Smooth muscle cell (in vitro differentiated cells): ENCODE measurements around the gene GPRIN1. TPM values are rescaled to one million over a fixed set of nuclear protein-coding genes. Genes with fewer than 3 reads are reported as not detected.

Experiments
- DNase-seq: peaks from one replicate; lab custom pipeline; 2025; ENCODE audit not compliant: unreplicated experiment; lab: John Stamatoyannopoulos, UW
- H2AFZ ChIP-seq: fragments of 200-600 bp; sonication (generic); 2 replicates; pipeline ENCODE4 v1.6.0; 2016; ENCODE audit warnings: antibody characterized with exemption, low read depth, mild to moderate bottlenecking
- H3F3A ChIP-seq: fragments of 200-600 bp; sonication (generic); 2 replicates; pipeline ENCODE4 v1.6.0; 2017; ENCODE audit warnings: antibody characterized with exemption, low read depth
- H3K27ac ChIP-seq: fragments of 200-600 bp; sonication (generic); 2 replicates; pipeline ENCODE4 v1.5.1; 2016; ENCODE audit warnings: low read depth, mild to moderate bottlenecking
- H3K27me3 ChIP-seq: fragments of 200-600 bp; sonication (generic); 2 replicates; pipeline ENCODE4 v1.6.1; 2016; ENCODE audit warnings: low read depth, mild to moderate bottlenecking
- H3K36me3 ChIP-seq: fragments of 200-600 bp; sonication (generic); 2 replicates; pipeline ENCODE4 v1.5.1; 2016; ENCODE audit warnings: low read depth
- H3K4me1 ChIP-seq: fragments of 200-600 bp; sonication (generic); 2 replicates; pipeline ENCODE4 v1.5.1; 2016; ENCODE audit warnings: low read depth
- H3K4me2 ChIP-seq: fragments of 200-600 bp; sonication (generic); 2 replicates; pipeline ENCODE4 v1.6.0; 2016; ENCODE audit warnings: mild to moderate bottlenecking
- H3K4me3 ChIP-seq: fragments of 200-600 bp; sonication (generic); 2 replicates; pipeline ENCODE4 v1.5.1; 2016; ENCODE audit warnings: mild to moderate bottlenecking
- H3K79me2 ChIP-seq: fragments of 200-600 bp; sonication (generic); 2 replicates; pipeline ENCODE4 v1.6.0; 2016; ENCODE audit warnings: low read depth, mild to moderate bottlenecking
- H3K9ac ChIP-seq: fragments of 200-600 bp; sonication (generic); 2 replicates; pipeline ENCODE4 v1.6.0; 2016; ENCODE audit warnings: low read depth
- H3K9me3 ChIP-seq: fragments of 200-600 bp; sonication (generic); replicated peaks from 2 replicates; pipeline ENCODE4 v1.5.1; 2016; ENCODE audit warnings: low read depth
- H4K20me1 ChIP-seq: fragments of 200-600 bp; sonication (generic); 2 replicates; pipeline ENCODE4 v1.6.0; 2016; ENCODE audit warnings: low read depth
- CTCF ChIP-seq: fragments of 200-600 bp; sonication (generic); IDR thresholded peaks from 2 replicates; pipeline ENCODE4 v1.5.1; 2017; ENCODE audit warnings: borderline replicate concordance, mild to moderate bottlenecking, antibody characterized with exemption; ENCODE audit not compliant: insufficient read depth, poor library complexity, severe bottlenecking
- WGBS: methylation state at CpG from one replicate; pipeline ENCODE4 v1.1.7; 2016; ENCODE audit warnings: low lambda C conversion rate; 5-methylcytosine and 5-hydroxymethylcytosine counted together
- microRNA-seq: library from miRNA; unstranded; fragments of <30 nt; microRNA quantifications from one replicate; pipeline ENCODE4, GENCODE V29; 2016; ENCODE audit warnings: borderline number of aligned reads
- polyA plus RNA-seq: library from polyadenylated mRNA; unstranded; fragments of >200 nt; fragmentation: Nextera tagmentation; extraction: Ambion mirVana; gene quantifications from 2 replicates; pipeline ENCODE4 v1.2.1, GENCODE V29; 2016
- small RNA-seq: library from RNA; depleted of rRNA; stranded (forward); fragments of <200 nt; gene quantifications from one replicate; pipeline ENCODE3, GENCODE V24; 2014
- total RNA-seq: library from RNA; depleted of rRNA; stranded (reverse); fragments of >200 nt; gene quantifications from 2 replicates; pipeline ENCODE4 v1.2.3, GENCODE V29; 2014

The GPRIN1 gene
- total and polyA plus RNA-seq, 2 experiments from 2014 or later = 2.1 to 3.6 TPM

GRCh38 chr5:176549871-176550270 is 60.1 kb downstream of the GPRIN1 start:
- H3K9me3 ChIP-seq = no peaks in the 10 kb centered on the region
- H3K27ac ChIP-seq = no peak overlapping the region
- no peaks in the 10 kb centered on the region for H3K79me2 ChIP-seq
- H3K4me1 ChIP-seq = no peaks in the 10 kb centered on the region
- no peak overlapping the region for H3K9ac ChIP-seq
- H3K27me3 ChIP-seq = no peaks in the 10 kb centered on the region
- no peaks in the 10 kb centered on the region for H4K20me1 ChIP-seq
- H2AFZ ChIP-seq = no peak overlapping the region
- no peak overlapping the region for H3K4me3 ChIP-seq
- 93% methylated on average over 7 of the region's 7 CpGs for WGBS
- TF ChIP-seq CTCF = no peak
- no peak overlapping the region for H3K4me2 ChIP-seq
- no peaks in the 10 kb centered on the region for H3K36me3 ChIP-seq
- no peak for DNase-seq
- no peaks in the 10 kb centered on the region for H3F3A ChIP-seq

GRCh38 chr5:176548967-176549444 is 61.0 kb downstream of the GPRIN1 start, which contains the start of gene CDHR2:
Gene CDHR2, plus strand, starts transcription at chr5:176549342. Its CDS starts 16,011 bp downstream, at chr5:176565353.
- Histone ChIP-seq H3K27ac (no peak within 1 kb of the TSS), H3K79me2 (no peaks in the 10 kb centered on the region), H3K36me3 (no peaks in the 10 kb centered on the region), H3K27me3 (no peaks in the 10 kb centered on the region), H3K4me1 (peaks cover 2% of the 10 kb centered on the region), H3K9me3 (no peaks in the 10 kb centered on the region), H2AFZ (no peak within 1 kb of the TSS), H4K20me1 (no peaks in the 10 kb centered on the region), H3K9ac (no peak within 1 kb of the TSS), H3K4me3 (no peak within 1 kb of the TSS), H3K4me2 (no peak within 1 kb of the TSS), H3F3A (no peaks in the 10 kb centered on the region)
- 90% methylated on average over 18 of the region's 18 CpGs for WGBS
- DNase-seq = no peak
- no peak for TF ChIP-seq CTCF

GRCh38 chr5:176547802-176548201 is 62.2 kb downstream of the GPRIN1 start:
- Histone ChIP-seq H3K27ac (no peak overlapping the region), H3K27me3 (no peaks in the 10 kb centered on the region), H3K4me3 (no peak overlapping the region), H3K79me2 (no peaks in the 10 kb centered on the region), H3F3A (peaks cover 4% of the 10 kb centered on the region), H3K36me3 (no peaks in the 10 kb centered on the region), H3K4me1 (peaks cover 8% of the 10 kb centered on the region), H3K4me2 (no peak overlapping the region), H4K20me1 (no peaks in the 10 kb centered on the region), H3K9me3 (no peaks in the 10 kb centered on the region), H3K9ac (no peak overlapping the region), H2AFZ (no peak overlapping the region)
- no peak for TF ChIP-seq CTCF
- no peak for DNase-seq
- WGBS = 89% methylated on average over 8 of the region's 8 CpGs

Small RNAs within 50 kb of the gene (microRNA-seq; reads per million reads assigned to microRNA genes)
- not detected for gene MIR4281

Small RNAs within 50 kb of the gene (small RNA-seq; reads per million reads assigned to genes)
- gene MIR4281 (not detected), gene RF00019 (not detected), gene RN7SL684P (not detected)

Other genes with a start within 250 kb of the GPRIN1 start
- 71.6 and 84.2 TPM in 2 replicates for gene KIAA1191, start 248.4 kb downstream of the GPRIN1 start, total RNA-seq
- 74.6 and 80.3 TPM in 2 replicates for gene KIAA1191, start 248.4 kb downstream of the GPRIN1 start, polyA plus RNA-seq
- gene ARL10, start 244.7 kb downstream of the GPRIN1 start, total RNA-seq = 9.5 and 10.7 TPM in 2 replicates
- gene ARL10, start 244.7 kb downstream of the GPRIN1 start, polyA plus RNA-seq = 5.4 and 5.6 TPM in 2 replicates
- gene NOP16, start 221.6 kb downstream of the GPRIN1 start, total RNA-seq = 10.7 and 17.2 TPM in 2 replicates
- 27.9 and 52.4 TPM in 2 replicates for gene NOP16, start 221.6 kb downstream of the GPRIN1 start, polyA plus RNA-seq
- gene HIGD2A, start 221.4 kb downstream of the GPRIN1 start, total RNA-seq = 94.5 and 108 TPM in 2 replicates
- gene HIGD2A, start 221.4 kb downstream of the GPRIN1 start, polyA plus RNA-seq = 135 and 140 TPM in 2 replicates
- gene CLTB, start 193.6 kb downstream of the GPRIN1 start, total RNA-seq = 107 and 111 TPM in 2 replicates
- gene CLTB, start 193.6 kb downstream of the GPRIN1 start, polyA plus RNA-seq = 125 and 277 TPM in 2 replicates
- gene FAF2, start 161.8 kb downstream of the GPRIN1 start, total RNA-seq = 51.3 and 59.3 TPM in 2 replicates
- 38.2 and 38.3 TPM in 2 replicates for gene FAF2, start 161.8 kb downstream of the GPRIN1 start, polyA plus RNA-seq
- 5.7 and 9.0 TPM in 2 replicates for gene RNF44, start 72.8 kb downstream of the GPRIN1 start, total RNA-seq
- 6.8 and 8.9 TPM in 2 replicates for gene RNF44, start 72.8 kb downstream of the GPRIN1 start, polyA plus RNA-seq
- 0.09 and 0.13 TPM in 2 replicates for gene CDHR2, start 60.8 kb downstream of the GPRIN1 start, total RNA-seq
- gene CDHR2, start 60.8 kb downstream of the GPRIN1 start, polyA plus RNA-seq = 0.08 TPM in 1 of 2 replicates, not detected in the other
- 0.45 TPM in 1 of 2 replicates, not detected in the other for gene SNCB, start 20.4 kb upstream of the GPRIN1 start, total RNA-seq
- gene SNCB, start 20.4 kb upstream of the GPRIN1 start, polyA plus RNA-seq = 0.55 and 0.71 TPM in 2 replicates
- gene EIF4E1B, start 20.5 kb upstream of the GPRIN1 start, total RNA-seq = not detected in 2 replicates
- gene EIF4E1B, start 20.5 kb upstream of the GPRIN1 start, polyA plus RNA-seq = not detected in 2 replicates
- 31.0 and 35.9 TPM in 2 replicates for gene TSPAN17, start 37.3 kb upstream of the GPRIN1 start, total RNA-seq
- gene TSPAN17, start 37.3 kb upstream of the GPRIN1 start, polyA plus RNA-seq = 29.7 and 34.4 TPM in 2 replicates
- gene UNC5A, start 200.4 kb upstream of the GPRIN1 start, total RNA-seq = not detected in 2 replicates
- not detected in 2 replicates for gene UNC5A, start 200.4 kb upstream of the GPRIN1 start, polyA plus RNA-seq